ENCODE data around the gene CHD9.
"Not testable (repeated sequence)": the region's sequence is repeated elsewhere in the genome, so short reads cannot be mapped to it uniquely, and the experiment has no call there.

DNA sequence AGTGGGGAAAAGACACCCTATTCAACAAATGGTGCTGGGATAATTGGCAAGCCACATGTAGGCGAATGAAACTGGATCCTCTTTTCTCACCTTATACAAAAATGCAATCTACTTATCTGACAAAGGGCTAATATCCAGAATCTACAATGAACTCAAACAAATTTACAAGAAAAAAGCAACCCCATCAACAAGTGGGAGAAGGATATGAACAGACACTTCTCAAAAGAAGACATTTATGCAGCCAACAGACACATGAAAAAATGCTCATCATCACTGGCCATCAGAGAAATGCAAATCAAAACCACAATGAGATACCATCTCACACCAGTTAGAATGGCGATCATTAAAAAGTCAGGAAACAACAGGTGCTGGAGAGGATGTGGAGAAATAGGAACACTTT lies 223.7 kb downstream of the CHD9 start:
- not testable (repeated sequence) for TF ChIP-seq YY1 (IDR thresholded peaks at IDR 0.05; ENCODE audit: insufficient read depth, insufficient read length); ZNF274 (IDR thresholded peaks at IDR 0.05; ENCODE audit: low read depth, low read length)

Measured in NT2/D1 (cell line).